ENCODE measurements around the gene SULT4A1. TPM values are rescaled to one million over a fixed set of nuclear protein-coding genes. Genes with fewer than 3 reads are reported as not detected.

The SULT4A1 gene
- total and polyA plus RNA-seq, 2 of the 4 experiments (the other 2 are of a cell fraction): 1.1 to 5.2 TPM

GRCh38 chr22:43852573-43853327 is 9.6 kb downstream of the SULT4A1 start:
- 78% methylated on average over 15 of the region's 19 CpGs; no CpG with 5 or more reads in 1 of the 2 experiments for WGBS, 2 experiments (ENCODE audit: extremely low coverage in 2 of 2, insufficient read length in 1 of 2)
- no peak overlapping the region for H3K4me2 ChIP-seq (ENCODE audit: low read depth, low read length)
- no peak overlapping the region for H3K56ac ChIP-seq (ENCODE audit: extremely low read depth, insufficient read depth, low read length)
- no peak overlapping the region for H4K5ac ChIP-seq (ENCODE audit: low read depth, low read length)
- H4K8ac ChIP-seq (ENCODE audit: low read depth in 2 of 2, low read length in 2 of 2): no peak overlapping the region
- H3K27ac ChIP-seq (ENCODE audit: insufficient read depth, low read length): no peak overlapping the region
- no peak overlapping the region for H3K14ac ChIP-seq (replicated peaks; ENCODE audit: low read depth, low read length)
- no peak overlapping the region for H2BK15ac ChIP-seq (ENCODE audit: low read depth, low read length)
- intact Hi-C loops (cut with micrococcal nuclease): no loop called here
- H3K4me3 ChIP-seq (ENCODE audit: insufficient read depth, low read depth, low read length): no peak overlapping the region
- H4K20me1 ChIP-seq (ENCODE audit: insufficient read depth, low read length): peaks cover 17% of the 10 kb centered on the region
- H3K4ac ChIP-seq (ENCODE audit: low read depth, low read length): no peak overlapping the region
- H3K9me1 ChIP-seq (ENCODE audit: insufficient read depth, low read length): no peaks in the 10 kb centered on the region
- no peak overlapping the region; the same call in 1 of the 2 replicates for H3K23ac ChIP-seq (ENCODE audit: low read depth, low read length)
- H2BK120ac ChIP-seq (ENCODE audit: low read depth, low read length): no peak overlapping the region
- H2AFZ ChIP-seq (replicated peaks; ENCODE audit: low read length, poor library complexity): no peak overlapping the region
- H3K9ac ChIP-seq (ENCODE audit: low read depth, low read length): no peak overlapping the region
- no peak overlapping the region for H2BK5ac ChIP-seq (ENCODE audit: low read depth, low read length, poor library complexity, severe bottlenecking)
- dilution Hi-C loops (cut with HindIII; ENCODE audit: low sequenced_read_pairs, unreplicated experiment): no loop called here
- DNase-seq (no peak), ATAC-seq (ENCODE audit: low read depth) (no peak)
- no peak overlapping the region for H2BK20ac ChIP-seq (ENCODE audit: low read depth, low read length)
- ChIA-PET CTCF (no interaction called here), POLR2A (ENCODE audit: unreplicated experiment) (no interaction called here)
- H3K4me1 ChIP-seq (ENCODE audit: control insufficient read depth, insufficient read depth, low read length): peaks cover 5% of the 10 kb centered on the region; the same call in 1 of the 2 replicates
- no peak for TF ChIP-seq RFX5 (IDR thresholded peaks at IDR 0.05; ENCODE audit: low read depth, low read length)
- TF ChIP-seq CTCF (conservative IDR thresholded peaks at IDR 0.05; ENCODE audit: low read depth, low read length): no peak
- no peak for TF ChIP-seq USF2 (IDR thresholded peaks at IDR 0.05; ENCODE audit: low read depth, low read length)
- no peak for TF ChIP-seq CEBPB (IDR thresholded peaks at IDR 0.05; ENCODE audit: low read depth, low read length)
- no peak overlapping the region for H2AK5ac ChIP-seq (ENCODE audit: low read depth, low read length)
- H2AK9ac ChIP-seq (replicated peaks; ENCODE audit: low read depth, low read length, poor library complexity): no peak overlapping the region
- no TSS peak for BruUV-seq (replicated peaks)
- in situ Hi-C loops (cut with MboI; ENCODE audit: low sequenced_read_pairs): no loop called here
- H3K27me3 ChIP-seq (ENCODE audit: control insufficient read depth, insufficient read depth, low read length): peaks cover 1% of the 10 kb centered on the region; the same call in 1 of the 2 replicates
- no peak overlapping the region for H4K91ac ChIP-seq (ENCODE audit: insufficient read depth, low read depth, low read length)
- H3K79me1 ChIP-seq (ENCODE audit: low read depth in 1 of 2, low read length in 2 of 2): peaks cover 0 to 7% of the 10 kb centered on the region in 2 experiments; a peak in 1 of 4 replicates
- no peaks in the 10 kb centered on the region for H3K36me3 ChIP-seq (ENCODE audit: control insufficient read depth, insufficient read depth, low read length)
- H3K18ac ChIP-seq (ENCODE audit: low read depth, low read length): no peak overlapping the region
- no peaks in the 10 kb centered on the region for H3K9me3 ChIP-seq (ENCODE audit: control insufficient read depth, insufficient read depth, low read length)
